Liver (tissue), 9 donors: ENCODE measurements around the gene MYO16. TPM values are rescaled to one million over a fixed set of nuclear protein-coding genes. Genes with fewer than 3 reads are reported as not detected.
"Not testable (repeated sequence)": the region's sequence is repeated elsewhere in the genome, so short reads cannot be mapped to it uniquely, and the experiment has no call there.

ENCODE experiments used
- DNase-seq: peaks from one replicate; pipeline ENCODE4 v3.0.0-alpha.2; 2017; ENCODE audit warnings: low spot score
- H3K27ac ChIP-seq, 2 donors: one replicate each; pipeline ENCODE4 v1.7.0; 2013; ENCODE audit warnings: inconsistent platforms in 2 of 2, low read length in 2 of 2, control low read depth in 1 of 2, low read depth in 1 of 2, mild to moderate bottlenecking in 1 of 2
- H3K27me3 ChIP-seq, 4 donors: one replicate each; pipeline versions ENCODE4 v1.6.1 to v1.7.0; 2013; ENCODE audit warnings: low read length in 3 of 4, inconsistent platforms in 1 of 4, mild to moderate bottlenecking in 1 of 4, moderate library complexity in 1 of 4; ENCODE audit not compliant: control insufficient read depth in 4 of 4, insufficient read depth in 4 of 4
- H3K36me3 ChIP-seq, 4 donors: one replicate each; pipeline versions ENCODE4 v1.6.1 to v1.7.0; 2013; ENCODE audit warnings: low read length in 3 of 4, mild to moderate bottlenecking in 3 of 4, low read depth in 1 of 4, moderate library complexity in 1 of 4; ENCODE audit not compliant: control insufficient read depth in 4 of 4, insufficient read depth in 3 of 4
- H3K4me1 ChIP-seq, 4 donors: one replicate each; pipeline versions ENCODE4 v1.6.1 to v1.7.0; 2013; ENCODE audit warnings: low read length in 3 of 4, mild to moderate bottlenecking in 3 of 4, moderate library complexity in 1 of 4; ENCODE audit not compliant: control insufficient read depth in 4 of 4, insufficient read depth in 4 of 4
- H3K4me3 ChIP-seq, 3 donors: one replicate each; pipeline versions ENCODE4 v1.6.1 to v1.7.0; 2013; ENCODE audit warnings: low read length in 3 of 3, control low read depth in 1 of 3, low read depth in 1 of 3, mild to moderate bottlenecking in 1 of 3
- H3K9ac ChIP-seq, 2 donors: one replicate each; pipeline ENCODE4 v1.7.0; 2013; ENCODE audit warnings: low read length in 2 of 2, mild to moderate bottlenecking in 2 of 2, moderate library complexity in 2 of 2, control low read depth in 1 of 2, low read depth in 1 of 2
- H3K9me3 ChIP-seq, 4 donors: one replicate each; pipeline versions ENCODE4 v1.6.1 to v1.7.0; 2013; ENCODE audit warnings: low read length in 3 of 4; ENCODE audit not compliant: control insufficient read depth in 4 of 4
- EGR1 ChIP-seq, 2 donors: IDR thresholded peaks; 2 replicates each; pipeline ENCODE4 v1.6.1; 2016 to 2018; ENCODE audit warnings: antibody characterized with exemption in 2 of 2, low read depth in 2 of 2
- FOXA1 ChIP-seq: IDR thresholded peaks from 2 replicates; pipeline ENCODE4 v1.6.1; 2016; ENCODE audit warnings: antibody characterized with exemption
- FOXA2 ChIP-seq: IDR thresholded peaks from 2 replicates; pipeline ENCODE4 v1.6.1; 2016; ENCODE audit warnings: antibody characterized with exemption
- HNF4A ChIP-seq, 2 donors: conservative IDR thresholded peaks; 2 replicates each; pipeline ENCODE4 v1.6.1; 2016; ENCODE audit warnings: antibody characterized with exemption in 2 of 2, mild to moderate bottlenecking in 2 of 2
- HNF4G ChIP-seq: IDR thresholded peaks from 2 replicates; pipeline ENCODE4 v1.6.1; 2016; ENCODE audit warnings: antibody characterized with exemption
- RAD21 ChIP-seq, 2 donors: IDR thresholded peaks; 2 replicates each; pipeline ENCODE4 v1.6.1; 2016; ENCODE audit warnings: antibody characterized with exemption in 2 of 2, mild to moderate bottlenecking in 2 of 2
- RXRA ChIP-seq, 2 donors: IDR thresholded peaks; 2 replicates each; pipeline ENCODE4 v1.6.1; 2017 to 2018; ENCODE audit warnings: antibody characterized with exemption in 2 of 2, mild to moderate bottlenecking in 1 of 2
- WGBS: extraction: QIAGEN DNeasy Blood & Tissue Kit; methylation state at CpG from one replicate; pipeline ENCODE4 v1.1.7; 2013; 5-methylcytosine and 5-hydroxymethylcytosine counted together
- polyA plus RNA-seq, 2 donors: library from polyadenylated mRNA; stranded (reverse) in 1 of 2; unstranded in 1 of 2; fragments of 200-250 nt in 1 of 2; fragments of >200 nt in 1 of 2; fragmentation: Nextera tagmentation in 1 of 2; extraction: Ambion mirVana in 1 of 2; gene quantifications; one replicate each; pipeline versions ENCODE4 v1.2.1 to v1.2.3, GENCODE V29; 2013 to 2015
- total RNA-seq, 2 donors: library from RNA; depleted of rRNA; stranded (reverse); fragments of >200 nt; gene quantifications; one replicate each; pipeline ENCODE4 v1.2.3, GENCODE V29; 2014
- TF ChIP-seq, protein P1 (sequence below): IDR thresholded peaks from 2 replicates; pipeline ENCODE4 v1.6.1; 2016; ENCODE audit warnings: antibody characterized with exemption
- TF ChIP-seq, protein P2 (sequence below): IDR thresholded peaks from 2 replicates; pipeline ENCODE4 v1.6.1; 2016; ENCODE audit warnings: antibody characterized with exemption
- TF ChIP-seq, protein P3 (sequence below): IDR thresholded peaks from 2 replicates; pipeline ENCODE4 v1.6.1; 2016; ENCODE audit warnings: antibody characterized with exemption, mild to moderate bottlenecking
- TF ChIP-seq, protein P4 (sequence below): fragments of 150-350 bp; IDR thresholded peaks from 2 replicates; pipeline ENCODE4 v1.5.1; 2017; ENCODE audit warnings: improper control_type of control experiment, low read depth, low read length; ENCODE audit not compliant: missing input control
- donor health status: healthy.
- donor health status: healthy.
- donor health status: healthy.
- donor health status: healthy.
- donor health status: healthy.

The MYO16 gene
- total and polyA plus RNA-seq, 4 donors, result 0.37 to 1.1 (median 0.68) TPM

DNA sequence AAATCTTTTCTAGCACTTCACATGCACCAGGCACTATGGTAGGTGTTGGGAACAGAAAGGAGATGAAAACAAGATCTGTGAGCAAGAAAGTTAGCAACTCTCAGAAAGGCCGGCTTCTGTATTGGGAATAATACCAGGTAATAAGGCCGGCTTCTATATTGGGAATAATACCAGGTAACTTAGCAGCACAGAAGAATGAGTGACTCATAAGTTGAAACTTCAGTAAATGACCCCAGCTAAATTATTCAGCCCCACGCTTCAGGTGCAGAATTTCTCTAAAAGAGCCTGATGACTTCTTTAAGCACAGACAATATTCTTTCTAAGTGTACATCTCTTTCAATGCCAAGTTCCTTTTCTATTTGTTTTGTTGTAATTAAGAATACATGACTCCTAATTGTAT, 151.3 kb downstream of the MYO16 start:
- no peak overlapping the region for H3K9ac ChIP-seq
- no peak overlapping the region for H3K4me3 ChIP-seq
- no peaks in the 10 kb centered on the region for H3K4me1 ChIP-seq
- no peak overlapping the region for H3K27ac ChIP-seq
- H3K36me3 ChIP-seq, result no peaks in the 10 kb centered on the region
- H3K9me3 ChIP-seq, result peaks cover 0 to 2% (median 0%) of the 10 kb centered on the region in 4 donors
- 92% methylated on average over 3 of the region's 3 CpGs for WGBS
- peaks cover 0 to 5% (median 0%) of the 10 kb centered on the region in 4 donors for H3K27me3 ChIP-seq
- DNase-seq, result no peak
- TF ChIP-seq, protein P1, sequence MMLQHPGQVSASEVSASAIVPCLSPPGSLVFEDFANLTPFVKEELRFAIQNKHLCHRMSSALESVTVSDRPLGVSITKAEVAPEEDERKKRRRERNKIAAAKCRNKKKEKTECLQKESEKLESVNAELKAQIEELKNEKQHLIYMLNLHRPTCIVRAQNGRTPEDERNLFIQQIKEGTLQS, result no peak
- TF ChIP-seq FOXA1, result no peak

DNA sequence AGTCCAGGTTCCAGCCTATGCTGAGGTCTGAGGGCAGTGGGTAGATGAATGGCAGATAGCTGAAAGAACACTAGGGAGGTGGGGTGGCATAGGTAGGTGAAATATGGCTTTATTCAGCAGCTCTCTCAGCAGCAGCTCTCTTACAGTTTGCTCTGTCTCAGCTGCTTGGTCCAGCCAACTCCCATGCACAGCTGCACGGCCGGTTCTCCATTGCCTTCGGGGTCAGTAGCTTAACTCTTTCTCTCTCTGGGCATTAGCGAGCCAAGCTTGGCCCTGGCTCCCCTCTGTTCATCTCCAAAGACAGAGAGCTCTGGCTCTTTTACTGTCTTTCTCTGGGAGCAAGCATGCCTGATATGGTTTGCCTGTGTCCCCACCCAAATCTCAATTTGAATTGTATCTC, 151.9 kb downstream of the MYO16 start:
- H3K9me3 ChIP-seq, result peaks cover 0 to 2% (median 0%) of the 10 kb centered on the region in 4 donors
- peaks cover 0 to 5% (median 0%) of the 10 kb centered on the region in 4 donors for H3K27me3 ChIP-seq
- H3K36me3 ChIP-seq, result no peaks in the 10 kb centered on the region
- no peak for DNase-seq
- no peaks in the 10 kb centered on the region for H3K4me1 ChIP-seq
- H3K4me3 ChIP-seq, result no peak overlapping the region
- 50% methylated on average over 4 of the region's 4 CpGs for WGBS
- H3K27ac ChIP-seq, result no peak overlapping the region
- no peak overlapping the region for H3K9ac ChIP-seq
- TF ChIP-seq, protein P1, result no peak
- TF ChIP-seq HNF4A (conservative IDR thresholded peaks at IDR 0.05) (no peak), FOXA1 (no peak), RAD21 (IDR thresholded peaks at IDR 0.05) (no peak), RXRA (IDR thresholded peaks at IDR 0.05) (no peak), FOXA2 (no peak), EGR1 (IDR thresholded peaks at IDR 0.05; ENCODE audit: low read depth in 2 of 2) (no peak), HNF4G (no peak)
- TF ChIP-seq, protein P2, sequence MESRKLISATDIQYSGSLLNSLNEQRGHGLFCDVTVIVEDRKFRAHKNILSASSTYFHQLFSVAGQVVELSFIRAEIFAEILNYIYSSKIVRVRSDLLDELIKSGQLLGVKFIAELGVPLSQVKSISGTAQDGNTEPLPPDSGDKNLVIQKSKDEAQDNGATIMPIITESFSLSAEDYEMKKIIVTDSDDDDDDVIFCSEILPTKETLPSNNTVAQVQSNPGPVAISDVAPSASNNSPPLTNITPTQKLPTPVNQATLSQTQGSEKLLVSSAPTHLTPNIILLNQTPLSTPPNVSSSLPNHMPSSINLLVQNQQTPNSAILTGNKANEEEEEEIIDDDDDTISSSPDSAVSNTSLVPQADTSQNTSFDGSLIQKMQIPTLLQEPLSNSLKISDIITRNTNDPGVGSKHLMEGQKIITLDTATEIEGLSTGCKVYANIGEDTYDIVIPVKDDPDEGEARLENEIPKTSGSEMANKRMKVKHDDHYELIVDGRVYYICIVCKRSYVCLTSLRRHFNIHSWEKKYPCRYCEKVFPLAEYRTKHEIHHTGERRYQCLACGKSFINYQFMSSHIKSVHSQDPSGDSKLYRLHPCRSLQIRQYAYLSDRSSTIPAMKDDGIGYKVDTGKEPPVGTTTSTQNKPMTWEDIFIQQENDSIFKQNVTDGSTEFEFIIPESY, result no peak
- TF ChIP-seq, protein P3, sequence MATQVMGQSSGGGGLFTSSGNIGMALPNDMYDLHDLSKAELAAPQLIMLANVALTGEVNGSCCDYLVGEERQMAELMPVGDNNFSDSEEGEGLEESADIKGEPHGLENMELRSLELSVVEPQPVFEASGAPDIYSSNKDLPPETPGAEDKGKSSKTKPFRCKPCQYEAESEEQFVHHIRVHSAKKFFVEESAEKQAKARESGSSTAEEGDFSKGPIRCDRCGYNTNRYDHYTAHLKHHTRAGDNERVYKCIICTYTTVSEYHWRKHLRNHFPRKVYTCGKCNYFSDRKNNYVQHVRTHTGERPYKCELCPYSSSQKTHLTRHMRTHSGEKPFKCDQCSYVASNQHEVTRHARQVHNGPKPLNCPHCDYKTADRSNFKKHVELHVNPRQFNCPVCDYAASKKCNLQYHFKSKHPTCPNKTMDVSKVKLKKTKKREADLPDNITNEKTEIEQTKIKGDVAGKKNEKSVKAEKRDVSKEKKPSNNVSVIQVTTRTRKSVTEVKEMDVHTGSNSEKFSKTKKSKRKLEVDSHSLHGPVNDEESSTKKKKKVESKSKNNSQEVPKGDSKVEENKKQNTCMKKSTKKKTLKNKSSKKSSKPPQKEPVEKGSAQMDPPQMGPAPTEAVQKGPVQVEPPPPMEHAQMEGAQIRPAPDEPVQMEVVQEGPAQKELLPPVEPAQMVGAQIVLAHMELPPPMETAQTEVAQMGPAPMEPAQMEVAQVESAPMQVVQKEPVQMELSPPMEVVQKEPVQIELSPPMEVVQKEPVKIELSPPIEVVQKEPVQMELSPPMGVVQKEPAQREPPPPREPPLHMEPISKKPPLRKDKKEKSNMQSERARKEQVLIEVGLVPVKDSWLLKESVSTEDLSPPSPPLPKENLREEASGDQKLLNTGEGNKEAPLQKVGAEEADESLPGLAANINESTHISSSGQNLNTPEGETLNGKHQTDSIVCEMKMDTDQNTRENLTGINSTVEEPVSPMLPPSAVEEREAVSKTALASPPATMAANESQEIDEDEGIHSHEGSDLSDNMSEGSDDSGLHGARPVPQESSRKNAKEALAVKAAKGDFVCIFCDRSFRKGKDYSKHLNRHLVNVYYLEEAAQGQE, result no peak
- TF ChIP-seq, protein P4, sequence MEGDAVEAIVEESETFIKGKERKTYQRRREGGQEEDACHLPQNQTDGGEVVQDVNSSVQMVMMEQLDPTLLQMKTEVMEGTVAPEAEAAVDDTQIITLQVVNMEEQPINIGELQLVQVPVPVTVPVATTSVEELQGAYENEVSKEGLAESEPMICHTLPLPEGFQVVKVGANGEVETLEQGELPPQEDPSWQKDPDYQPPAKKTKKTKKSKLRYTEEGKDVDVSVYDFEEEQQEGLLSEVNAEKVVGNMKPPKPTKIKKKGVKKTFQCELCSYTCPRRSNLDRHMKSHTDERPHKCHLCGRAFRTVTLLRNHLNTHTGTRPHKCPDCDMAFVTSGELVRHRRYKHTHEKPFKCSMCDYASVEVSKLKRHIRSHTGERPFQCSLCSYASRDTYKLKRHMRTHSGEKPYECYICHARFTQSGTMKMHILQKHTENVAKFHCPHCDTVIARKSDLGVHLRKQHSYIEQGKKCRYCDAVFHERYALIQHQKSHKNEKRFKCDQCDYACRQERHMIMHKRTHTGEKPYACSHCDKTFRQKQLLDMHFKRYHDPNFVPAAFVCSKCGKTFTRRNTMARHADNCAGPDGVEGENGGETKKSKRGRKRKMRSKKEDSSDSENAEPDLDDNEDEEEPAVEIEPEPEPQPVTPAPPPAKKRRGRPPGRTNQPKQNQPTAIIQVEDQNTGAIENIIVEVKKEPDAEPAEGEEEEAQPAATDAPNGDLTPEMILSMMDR, result no peak

DNA sequence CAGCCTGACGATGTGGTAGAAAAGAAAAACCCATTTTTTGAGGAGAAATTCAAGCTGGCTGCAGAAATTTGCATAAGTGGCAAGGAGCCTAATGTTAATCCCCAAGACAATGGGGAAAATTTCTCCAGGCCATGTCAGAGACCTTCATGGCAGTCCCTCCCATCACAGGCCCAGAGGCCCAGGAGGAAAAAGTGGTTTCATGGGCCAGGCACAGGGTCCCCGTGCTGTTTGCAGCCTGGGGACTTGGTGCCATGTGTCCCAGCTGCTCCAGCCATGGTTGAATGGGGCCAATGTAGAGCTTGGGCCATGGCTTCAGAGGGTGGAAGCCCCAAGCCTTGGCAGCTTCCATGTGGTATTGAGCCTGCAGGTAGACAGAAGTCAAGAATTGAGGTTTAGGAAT, 153.1 kb downstream of the MYO16 start:
- H3K27ac ChIP-seq, H3K4me1 ChIP-seq, H3K4me3 ChIP-seq, H3K9me3 ChIP-seq, DNase-seq, H3K9ac ChIP-seq, H3K36me3 ChIP-seq, H3K27me3 ChIP-seq: not testable (repeated sequence)
- 44% methylated on average over 2 of the region's 2 CpGs for WGBS
